Inflammatory macrophage treated with lipopolysaccharide for 4 hours (primary cell): Measurements from ENCODE around the gene KLB.
"Not testable (repeated sequence)": the region's sequence is repeated elsewhere in the genome, so short reads cannot be mapped to it uniquely, and the experiment has no call there.

Experiments
- DNase-seq: peaks from one replicate; pipeline ENCODE4 v3.0.0-alpha.2; 2020

Gene KLB

DNA sequence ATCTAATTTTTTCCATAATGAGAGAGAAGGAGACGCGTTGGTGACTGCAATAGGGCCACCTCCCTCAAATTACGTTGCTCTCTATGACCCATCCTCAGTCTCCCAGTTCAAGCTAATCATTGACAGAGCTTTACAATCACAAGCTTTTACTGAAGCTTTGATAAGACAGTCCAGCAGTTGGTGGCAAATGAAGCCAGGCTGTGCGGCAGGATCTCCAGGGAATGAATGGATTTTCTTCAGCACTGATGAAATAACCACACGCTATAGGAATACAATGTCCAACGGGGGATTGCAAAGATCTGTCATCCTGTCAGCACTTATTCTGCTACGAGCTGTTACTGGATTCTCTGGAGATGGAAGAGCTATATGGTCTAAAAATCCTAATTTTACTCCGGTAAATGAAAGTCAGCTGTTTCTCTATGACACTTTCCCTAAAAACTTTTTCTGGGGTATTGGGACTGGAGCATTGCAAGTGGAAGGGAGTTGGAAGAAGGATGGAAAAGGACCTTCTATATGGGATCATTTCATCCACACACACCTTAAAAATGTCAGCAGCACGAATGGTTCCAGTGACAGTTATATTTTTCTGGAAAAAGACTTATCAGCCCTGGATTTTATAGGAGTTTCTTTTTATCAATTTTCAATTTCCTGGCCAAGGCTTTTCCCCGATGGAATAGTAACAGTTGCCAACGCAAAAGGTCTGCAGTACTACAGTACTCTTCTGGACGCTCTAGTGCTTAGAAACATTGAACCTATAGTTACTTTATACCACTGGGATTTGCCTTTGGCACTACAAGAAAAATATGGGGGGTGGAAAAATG, at the start of gene KLB:
TSS of gene KLB (plus strand) at position 168 of the 821 bp plus-strand sequence. CDS start at position 188, 20 bp downstream.
- DNase-seq: no peak

GRCh38 chr4:39357002-39357401, 49.7 kb upstream of the KLB start:
- DNase-seq: no peak

- DNase-seq: not testable (repeated sequence)
These were observed 46.1 kb upstream of the KLB start for GRCh38 chr4:39360611-39361010.

- DNase-seq: no peak
These were observed 43.9 kb upstream of the KLB start for GRCh38 chr4:39362827-39363226.

GRCh38 chr4:39363773-39364393, 42.8 kb upstream of the KLB start:
- peak; percentile 56 for DNase-seq

DNA sequence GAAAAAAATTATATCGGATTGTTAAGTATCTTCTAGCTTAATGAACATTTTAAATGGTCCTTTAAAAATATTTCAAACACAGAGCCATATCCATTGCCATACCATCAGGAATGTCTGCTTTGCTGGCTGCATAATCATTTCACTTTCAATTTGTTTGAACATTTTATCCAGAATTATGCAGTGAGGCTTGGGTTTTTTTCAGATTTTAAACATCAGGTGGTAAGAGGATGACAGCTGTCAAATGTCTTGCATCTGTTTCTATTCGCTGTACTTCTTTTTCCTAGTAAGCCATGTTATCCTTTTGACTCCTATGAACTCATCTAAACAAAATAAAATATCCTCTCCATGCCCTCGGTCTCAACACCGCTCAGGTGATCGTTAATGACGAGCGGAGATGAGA, 41.4 kb upstream of the KLB start:
- no peak for DNase-seq

- peak; percentile 92 for DNase-seq
These were observed 40.6 kb upstream of the KLB start, which contains the start of gene RFC1 for GRCh38 chr4:39365830-39366771. Gene RFC1, minus strand, starts transcription at chr4:39366362. Its CDS starts 121 bp downstream, at chr4:39366241.

- DNase-seq: no peak
These were observed 39.6 kb upstream of the KLB start for GRCh38 chr4:39367166-39367565.

DNA sequence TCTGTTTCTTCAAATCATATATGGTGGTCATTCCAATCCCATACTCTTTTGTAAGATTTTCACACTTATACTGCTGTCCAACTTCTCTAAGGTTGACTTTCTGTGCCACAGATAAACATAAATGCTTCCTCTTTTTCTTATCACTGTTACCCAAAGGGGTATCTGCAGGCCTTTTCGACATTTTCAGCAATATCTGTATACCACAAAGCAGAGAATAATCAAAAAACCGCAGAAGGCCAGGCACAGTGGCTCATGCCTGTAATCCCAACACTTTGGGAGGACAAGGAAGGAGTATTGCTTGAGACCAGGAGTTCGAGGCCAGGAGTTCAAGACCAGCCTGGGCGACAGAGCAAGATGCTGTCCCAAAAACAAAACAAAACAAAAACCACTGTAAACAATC, 37.4 kb upstream of the KLB start:
- DNase-seq: no peak

DNA sequence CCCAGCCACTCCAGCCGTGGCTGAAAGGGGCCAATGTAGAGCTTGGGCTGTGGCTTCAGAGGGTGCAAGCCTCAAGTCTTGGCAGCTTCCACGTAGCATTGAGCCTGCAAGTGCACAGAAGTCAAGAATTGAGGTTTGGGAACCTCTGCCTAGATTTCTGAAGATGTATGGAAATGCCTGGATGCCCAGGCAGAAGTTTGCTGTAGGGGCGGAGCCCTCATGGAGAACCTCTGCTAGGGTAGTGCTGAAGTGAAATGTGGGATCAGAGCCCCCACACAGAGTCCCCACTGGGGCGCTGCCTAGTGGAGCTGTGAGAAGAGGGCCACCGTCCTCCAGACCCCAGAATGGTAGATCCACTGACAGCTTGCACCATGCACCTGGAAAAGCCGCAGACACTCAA, 35.5 kb upstream of the KLB start:
- DNase-seq: not testable (repeated sequence)

- no peak for DNase-seq
These were observed 31.3 kb upstream of the KLB start for GRCh38 chr4:39375478-39375877.

DNA sequence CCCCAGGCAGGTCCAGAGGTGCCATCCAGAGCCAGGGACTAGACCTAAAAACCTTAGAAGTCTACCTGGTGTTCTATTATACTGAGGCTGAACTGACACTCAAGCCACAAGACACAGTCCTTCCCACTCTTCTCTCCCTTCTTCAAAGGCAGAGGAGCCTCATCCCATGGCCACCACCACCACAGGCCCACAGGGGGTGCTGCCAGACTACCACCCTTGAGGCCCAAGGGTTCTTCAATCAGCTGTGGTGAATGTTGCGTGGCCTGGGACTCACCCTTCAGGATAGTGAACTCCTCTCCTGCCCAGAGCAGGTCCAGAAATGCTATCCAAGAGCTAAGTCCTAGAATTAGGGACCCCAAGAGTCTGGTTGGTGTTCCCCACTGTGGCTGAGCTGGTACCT, 23.0 kb upstream of the KLB start:
- DNase-seq: no peak

GRCh38 chr4:39384563-39384962, 22.2 kb upstream of the KLB start:
- DNase-seq: no peak

- DNase-seq: no peak
These were observed 16.1 kb upstream of the KLB start for GRCh38 chr4:39390603-39391002.

DNA sequence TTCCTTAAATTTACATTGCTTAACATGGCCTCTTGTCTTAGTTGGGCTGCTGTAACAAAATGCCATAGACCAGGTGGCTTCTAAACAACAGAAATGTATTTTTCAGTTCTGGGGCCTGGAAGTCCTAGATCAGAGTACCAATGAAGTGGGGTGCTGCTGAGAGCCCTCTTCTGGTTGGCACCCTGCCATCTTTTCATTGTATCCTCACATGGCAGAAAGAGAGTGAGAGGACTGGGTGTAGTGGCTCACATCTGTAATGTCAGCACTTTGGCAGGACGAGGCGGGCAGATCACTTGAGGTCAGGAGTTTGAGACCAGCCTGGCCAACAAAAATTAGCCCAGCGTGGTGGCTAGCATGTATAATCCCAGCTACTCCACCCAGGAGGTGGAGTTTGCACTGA, 12.0 kb upstream of the KLB start:
- DNase-seq: no peak

DNA sequence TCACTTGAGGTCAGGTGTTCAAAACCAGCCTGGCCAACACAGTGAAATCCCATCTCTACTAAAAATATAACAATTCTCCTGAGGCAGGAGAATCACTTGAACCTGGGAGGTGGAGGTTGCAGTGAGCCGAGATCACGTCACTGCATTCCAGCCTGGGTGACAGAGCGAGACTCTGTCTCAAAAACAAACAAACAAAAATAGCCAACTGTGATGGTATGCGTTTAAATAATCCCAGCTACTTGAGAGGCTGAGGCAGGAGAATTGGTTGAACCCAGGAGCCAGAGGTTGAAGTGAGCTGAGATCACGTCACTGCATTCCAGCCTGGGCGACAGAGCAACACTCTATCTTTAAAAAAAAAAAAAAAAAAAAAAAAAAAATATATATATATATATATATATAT, 5.1 kb upstream of the KLB start:
- DNase-seq: not testable (repeated sequence)

GRCh38 chr4:39407584-39407885, 805 bp downstream of the KLB start:
- DNase-seq: no peak

GRCh38 chr4:39410415-39410814, 3.7 kb downstream of the KLB start:
- no peak for DNase-seq

- not testable (repeated sequence) for DNase-seq
These were observed 4.8 kb downstream of the KLB start for GRCh38 chr4:39411561-39411960.

DNA sequence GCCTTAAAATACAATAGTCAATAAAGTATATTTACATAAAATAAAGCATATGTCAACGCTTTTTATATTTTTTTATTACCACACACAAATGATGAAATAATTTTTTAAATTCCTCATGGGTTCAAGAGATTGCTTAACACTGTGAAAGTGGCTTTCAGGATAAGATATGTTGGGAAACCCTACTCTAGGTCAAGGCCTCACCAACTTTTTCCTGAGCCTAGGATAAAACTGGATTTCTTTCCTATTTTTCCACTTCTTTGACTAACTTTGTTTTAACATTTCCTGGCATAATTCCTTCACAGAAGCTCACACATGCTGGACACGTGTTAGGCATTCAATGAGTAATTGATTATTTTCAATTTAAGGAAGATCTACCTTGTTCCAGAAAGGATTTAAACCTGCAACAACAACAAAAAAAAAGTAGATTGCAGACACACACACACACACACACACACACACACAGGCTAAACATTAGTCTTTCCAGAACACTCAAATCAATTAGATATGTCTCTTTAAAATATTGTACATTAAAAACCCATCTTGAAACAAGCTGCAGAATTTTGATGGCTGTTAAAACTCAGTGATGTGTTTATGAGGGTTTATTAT, 9.1 kb downstream of the KLB start:
- no peak for DNase-seq

DNA sequence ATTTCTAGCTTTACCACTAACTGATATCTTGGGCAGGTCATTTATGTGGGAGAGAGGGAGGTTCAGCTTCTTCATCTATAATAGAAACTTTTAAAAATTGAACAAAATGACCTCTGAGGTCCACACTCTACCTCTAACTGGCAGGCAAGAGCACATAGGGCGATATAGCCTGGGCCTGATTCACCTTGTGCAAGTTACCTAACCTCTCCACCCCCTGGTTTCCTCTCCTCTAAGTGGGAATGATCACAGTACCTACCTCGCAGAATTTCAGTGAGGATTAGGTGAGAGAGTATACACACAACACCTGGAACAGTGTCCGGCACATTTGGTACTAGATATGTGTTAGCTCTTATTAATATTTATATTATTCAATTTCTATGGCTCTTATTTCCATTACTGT, 15.5 kb downstream of the KLB start:
- DNase-seq: no peak

GRCh38 chr4:39425297-39425696, 18.6 kb downstream of the KLB start:
- DNase-seq: not testable (repeated sequence)

GRCh38 chr4:39426728-39427127, 20.0 kb downstream of the KLB start:
- no peak for DNase-seq
